Ectodermal cell (in vitro differentiated cells): ENCODE measurements around the gene SLX9.

Source experiments
- H3K27ac ChIP-seq: 2 replicates; pipeline ENCODE4 v1.7.0; 2013; ENCODE audit warnings: mild to moderate bottlenecking, low read depth, low read length; ENCODE audit not compliant: insufficient read depth, poor library complexity, severe bottlenecking
- H3K27me3 ChIP-seq: 2 replicates; pipeline ENCODE4 v1.7.0; 2013; ENCODE audit warnings: mild to moderate bottlenecking, low read length; ENCODE audit not compliant: insufficient read depth, control insufficient read depth, poor library complexity, severe bottlenecking
- H3K36me3 ChIP-seq: one replicate; pipeline ENCODE4 v1.7.0; 2013; ENCODE audit warnings: low read length; ENCODE audit not compliant: control insufficient read depth, insufficient read depth
- H3K4me1 ChIP-seq: one replicate; pipeline ENCODE4 v1.7.0; 2013; ENCODE audit warnings: low read length; ENCODE audit not compliant: control insufficient read depth, insufficient read depth
- H3K4me3 ChIP-seq: 2 replicates; pipeline ENCODE4 v1.7.0; 2013; ENCODE audit warnings: low read depth, low read length, control low read depth; ENCODE audit not compliant: insufficient read depth
- H3K9me3 ChIP-seq: 2 replicates; pipeline ENCODE4 v1.7.0; 2013; ENCODE audit warnings: mild to moderate bottlenecking, low read length, moderate library complexity; ENCODE audit not compliant: control insufficient read depth
- WGBS, 2 experiments: methylation state at CpG; one replicate each; pipeline ENCODE4 v1.1.7; 2013; ENCODE audit warnings: missing lambda C conversion rate in 2 of 2; 5-methylcytosine and 5-hydroxymethylcytosine counted together

The SLX9 gene

GRCh38 chr21:45017039-45017960 is 77.5 kb downstream of the SLX9 start:
- Histone ChIP-seq H3K4me3 (no peak overlapping the region), H3K4me1 (peaks cover 4% of the 10 kb centered on the region), H3K27me3 (peaks cover 54% of the 10 kb centered on the region), H3K27ac (no peak overlapping the region), H3K36me3 (no peaks in the 10 kb centered on the region), H3K9me3 (no peaks in the 10 kb centered on the region)
- WGBS, 2 experiments: 89 to 92% methylated on average over 15 of the region's 15 CpGs

- peaks cover 54% of the 10 kb centered on the region for H3K27me3 ChIP-seq
- H3K4me3 ChIP-seq: peak overlapping the region; percentile 6
- 11 to 12% methylated on average over 81 to 83 of the region's 101 CpGs for WGBS, 2 experiments
Measured at GRCh38 chr21:45018131-45019075, 78.6 kb downstream of the SLX9 start.

GRCh38 chr21:45019076-45019886 is 79.5 kb downstream of the SLX9 start:
- Histone ChIP-seq H3K4me3 (no peak overlapping the region), H3K4me1 (no peaks in the 10 kb centered on the region), H3K27ac (no peak overlapping the region), H3K27me3 (peaks cover 54% of the 10 kb centered on the region), H3K9me3 (no peaks in the 10 kb centered on the region), H3K36me3 (no peaks in the 10 kb centered on the region)
- 45 to 47% methylated on average over 60 of the region's 60 CpGs for WGBS, 2 experiments

More at GRCh38 chr21:45018131-45019075, 78.6 kb downstream of the SLX9 start:
- Histone ChIP-seq H3K4me1 (no peaks in the 10 kb centered on the region), H3K27ac (no peak overlapping the region), H3K9me3 (no peaks in the 10 kb centered on the region), H3K36me3 (no peaks in the 10 kb centered on the region)

- Histone ChIP-seq H3K36me3 (no peaks in the 10 kb centered on the region), H3K4me1 (no peaks in the 10 kb centered on the region), H3K27ac (no peak overlapping the region), H3K27me3 (peaks cover 52% of the 10 kb centered on the region), H3K4me3 (no peak overlapping the region), H3K9me3 (no peaks in the 10 kb centered on the region)
- WGBS, 2 experiments: 84 to 85% methylated on average over 19 of the region's 19 CpGs
Measured at GRCh38 chr21:45019887-45020537, 80.2 kb downstream of the SLX9 start.

- peaks cover 47% of the 10 kb centered on the region for H3K27me3 ChIP-seq
- 92% methylated on average over 28 of the region's 28 CpGs for WGBS, 2 experiments
- H3K4me3 ChIP-seq: no peak overlapping the region
- no peak overlapping the region for H3K27ac ChIP-seq
- no peaks in the 10 kb centered on the region for H3K9me3 ChIP-seq
- H3K4me1 ChIP-seq: no peaks in the 10 kb centered on the region
- no peaks in the 10 kb centered on the region for H3K36me3 ChIP-seq
Measured at GRCh38 chr21:45020629-45021427, 81.0 kb downstream of the SLX9 start.

GRCh38 chr21:45021428-45022347 is 81.9 kb downstream of the SLX9 start:
- Histone ChIP-seq H3K4me1 (no peaks in the 10 kb centered on the region), H3K27ac (no peak overlapping the region)

DNA sequence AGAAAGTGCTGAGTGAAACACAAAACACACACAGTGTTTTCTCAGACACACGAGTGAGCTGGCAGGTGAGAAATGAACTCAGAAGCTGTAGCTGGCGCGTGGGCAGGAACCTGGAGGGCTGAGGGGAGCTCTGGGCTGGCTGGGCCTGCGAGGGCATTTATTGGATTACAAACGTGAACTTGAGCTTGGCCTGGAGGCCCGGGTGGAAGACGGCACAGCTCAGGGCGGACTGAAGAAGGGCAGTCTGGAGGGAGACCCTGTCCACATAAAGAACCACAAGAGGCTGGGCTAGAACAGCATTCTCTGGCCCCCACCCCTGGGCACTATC is 82.5 kb downstream of the SLX9 start:
- Histone ChIP-seq H3K27me3 (peaks cover 41% of the 10 kb centered on the region), H3K4me1 (no peaks in the 10 kb centered on the region), H3K9me3 (no peaks in the 10 kb centered on the region), H3K27ac (no peak overlapping the region), H3K36me3 (no peaks in the 10 kb centered on the region), H3K4me3 (no peak overlapping the region)
- WGBS, 2 experiments: 91 to 92% methylated on average over 8 of the region's 8 CpGs

More at GRCh38 chr21:45021428-45022347, 81.9 kb downstream of the SLX9 start:
- WGBS, 2 experiments: 87 to 88% methylated on average over 31 of the region's 31 CpGs
- H3K36me3 ChIP-seq: no peaks in the 10 kb centered on the region
- H3K27me3 ChIP-seq: peaks cover 47% of the 10 kb centered on the region
- no peak overlapping the region for H3K4me3 ChIP-seq
- H3K9me3 ChIP-seq: no peaks in the 10 kb centered on the region

DNA sequence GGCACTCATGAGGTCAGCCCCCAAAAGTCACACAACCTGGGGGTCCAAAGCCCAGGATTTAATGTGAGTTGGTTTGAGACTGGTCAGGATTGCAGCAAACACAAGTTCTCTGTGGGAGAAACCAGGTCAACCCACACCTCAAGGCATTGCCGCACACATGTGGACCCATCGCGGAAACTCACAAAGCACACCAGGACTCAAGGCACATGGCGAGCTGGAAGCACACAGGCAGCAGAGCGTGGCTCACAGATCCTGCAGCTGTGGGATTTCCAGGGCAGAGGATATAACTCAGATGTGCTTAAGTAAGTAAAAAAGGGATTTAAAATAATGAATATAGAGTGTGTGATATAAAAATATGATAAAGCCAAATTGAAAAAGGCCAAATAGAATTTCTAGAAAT is 82.9 kb downstream of the SLX9 start:
- H3K4me1 ChIP-seq: no peaks in the 10 kb centered on the region
- no peak overlapping the region for H3K27ac ChIP-seq
- 93 to 95% methylated on average over 5 of the region's 5 CpGs for WGBS, 2 experiments
- H3K36me3 ChIP-seq: no peaks in the 10 kb centered on the region
- H3K4me3 ChIP-seq: no peak overlapping the region
- peaks cover 37% of the 10 kb centered on the region for H3K27me3 ChIP-seq
- H3K9me3 ChIP-seq: no peaks in the 10 kb centered on the region
